ENCODE measurements around the gene GRIN2D. TPM values are rescaled to one million over a fixed set of nuclear protein-coding genes. Genes with fewer than 3 reads are reported as not detected.

GRIN2D gene
- total RNA-seq, 2 experiments from 2014 or later: 0.06 TPM; not detected in 1

- peaks cover 25% of the 10 kb centered on the region for H3K36me3 Mint-ChIP-seq (ENCODE audit: low read depth)
- no peak for ATAC-seq (ENCODE audit: poor library complexity)
- no peak overlapping the region for H3K4me3 Mint-ChIP-seq
- H3K4me1 ChIP-seq (ENCODE audit: insufficient read depth, low read length): no peaks in the 10 kb centered on the region
- no peak overlapping the region for H3K4me3 ChIP-seq (ENCODE audit: low read length)
- no peak overlapping the region for H3K27ac ChIP-seq (ENCODE audit: low read depth in 1 of 2, low read length in 2 of 2)
- H3K36me3 ChIP-seq (ENCODE audit: insufficient read depth, low read length): peaks cover 19% of the 10 kb centered on the region
- DNase-seq: no peak
- no peaks in the 10 kb centered on the region for H3K9me3 Mint-ChIP-seq
- H3K27me3 ChIP-seq (ENCODE audit: control insufficient read depth in 1 of 2, insufficient read depth in 2 of 2, low read length in 2 of 2): no peaks in the 10 kb centered on the region
- TF ChIP-seq, protein P1, sequence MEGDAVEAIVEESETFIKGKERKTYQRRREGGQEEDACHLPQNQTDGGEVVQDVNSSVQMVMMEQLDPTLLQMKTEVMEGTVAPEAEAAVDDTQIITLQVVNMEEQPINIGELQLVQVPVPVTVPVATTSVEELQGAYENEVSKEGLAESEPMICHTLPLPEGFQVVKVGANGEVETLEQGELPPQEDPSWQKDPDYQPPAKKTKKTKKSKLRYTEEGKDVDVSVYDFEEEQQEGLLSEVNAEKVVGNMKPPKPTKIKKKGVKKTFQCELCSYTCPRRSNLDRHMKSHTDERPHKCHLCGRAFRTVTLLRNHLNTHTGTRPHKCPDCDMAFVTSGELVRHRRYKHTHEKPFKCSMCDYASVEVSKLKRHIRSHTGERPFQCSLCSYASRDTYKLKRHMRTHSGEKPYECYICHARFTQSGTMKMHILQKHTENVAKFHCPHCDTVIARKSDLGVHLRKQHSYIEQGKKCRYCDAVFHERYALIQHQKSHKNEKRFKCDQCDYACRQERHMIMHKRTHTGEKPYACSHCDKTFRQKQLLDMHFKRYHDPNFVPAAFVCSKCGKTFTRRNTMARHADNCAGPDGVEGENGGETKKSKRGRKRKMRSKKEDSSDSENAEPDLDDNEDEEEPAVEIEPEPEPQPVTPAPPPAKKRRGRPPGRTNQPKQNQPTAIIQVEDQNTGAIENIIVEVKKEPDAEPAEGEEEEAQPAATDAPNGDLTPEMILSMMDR (IDR thresholded peaks at IDR 0.05): no peak
- no peaks in the 10 kb centered on the region for H3K27me3 Mint-ChIP-seq
- intact Hi-C loops (cut with DNase I, micrococcal nuclease): no loop called here
- H3K9me3 ChIP-seq (ENCODE audit: control insufficient read depth in 1 of 2, insufficient read depth in 1 of 2, low read length in 2 of 2): no peaks in the 10 kb centered on the region
- POLR2A ChIA-PET: no interaction called here
- CTCF ChIA-PET: no interaction called here
- no peak overlapping the region for H3K27ac Mint-ChIP-seq
- no peaks in the 10 kb centered on the region for H3K4me1 Mint-ChIP-seq (ENCODE audit: low read depth)
Observed at GRCh38 chr19:48379058-48379457, 14.4 kb upstream of the GRIN2D start.

GRCh38 chr19:48381178-48381950 lies 12.1 kb upstream of the GRIN2D start:
- CTCF ChIA-PET: no interaction called here
- no peaks in the 10 kb centered on the region for H3K9me3 Mint-ChIP-seq
- POLR2A ChIA-PET: no interaction called here

DNA sequence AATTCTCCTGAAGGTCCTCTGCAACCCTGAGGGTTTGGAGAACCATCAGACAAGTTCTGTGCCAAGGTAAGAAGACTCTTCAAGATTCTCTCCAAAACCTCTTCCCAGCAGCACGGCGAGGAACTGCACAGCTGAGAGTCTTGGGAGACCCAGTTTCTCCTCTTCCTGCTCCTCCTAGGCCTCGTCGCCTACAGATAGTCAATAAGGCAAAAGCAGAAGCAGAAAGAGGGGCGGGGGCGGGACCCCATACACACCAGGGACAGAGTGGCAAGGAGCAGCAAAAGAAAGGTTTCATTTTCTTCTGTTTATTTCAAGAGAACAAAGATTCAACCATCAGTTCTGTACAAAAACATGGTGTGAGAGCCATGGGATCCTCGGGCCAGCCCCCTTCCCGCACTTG lies 11.2 kb upstream of the GRIN2D start:
- Mint-ChIP-seq H3K4me1 (ENCODE audit: low read depth) (no peaks in the 10 kb centered on the region), H3K9me3 (no peaks in the 10 kb centered on the region), H3K4me3 (no peak overlapping the region), H3K36me3 (ENCODE audit: low read depth) (peaks cover 51% of the 10 kb centered on the region), H3K27me3 (no peaks in the 10 kb centered on the region), H3K27ac (no peak overlapping the region)
- ATAC-seq (ENCODE audit: poor library complexity) (no peak), DNase-seq (no peak)
- no peaks in the 10 kb centered on the region for H3K27me3 ChIP-seq (ENCODE audit: control insufficient read depth in 1 of 2, insufficient read depth in 2 of 2, low read length in 2 of 2)
- no peaks in the 10 kb centered on the region for H3K9me3 ChIP-seq (ENCODE audit: control insufficient read depth in 1 of 2, insufficient read depth in 1 of 2, low read length in 2 of 2)
- POLR2A ChIA-PET: no interaction called here
- no peak overlapping the region for H3K27ac ChIP-seq (ENCODE audit: low read depth in 1 of 2, low read length in 2 of 2)
- H3K36me3 ChIP-seq (ENCODE audit: insufficient read depth, low read length): peaks cover 42% of the 10 kb centered on the region
- no peaks in the 10 kb centered on the region for H3K4me1 ChIP-seq (ENCODE audit: insufficient read depth, low read length)
- TF ChIP-seq, protein P1 (IDR thresholded peaks at IDR 0.05): no peak
- CTCF ChIA-PET: no interaction called here
- intact Hi-C loops (cut with DNase I, micrococcal nuclease): no loop called here
- no peak overlapping the region for H3K4me3 ChIP-seq (ENCODE audit: low read length)

More at GRCh38 chr19:48381178-48381950, 12.1 kb upstream of the GRIN2D start:
- intact Hi-C loops (cut with DNase I, micrococcal nuclease): no loop called here
- ATAC-seq (ENCODE audit: poor library complexity) (no peak), DNase-seq (no peak)
- Mint-ChIP-seq H3K27me3 (no peaks in the 10 kb centered on the region), H3K4me1 (ENCODE audit: low read depth) (no peaks in the 10 kb centered on the region), H3K4me3 (no peak overlapping the region), H3K36me3 (ENCODE audit: low read depth) (peaks cover 45% of the 10 kb centered on the region), H3K27ac (no peak overlapping the region)
- TF ChIP-seq, protein P1 (IDR thresholded peaks at IDR 0.05): no peak
- Histone ChIP-seq H3K27me3 (ENCODE audit: control insufficient read depth in 1 of 2, insufficient read depth in 2 of 2, low read length in 2 of 2) (no peaks in the 10 kb centered on the region), H3K36me3 (ENCODE audit: insufficient read depth, low read length) (peaks cover 34% of the 10 kb centered on the region), H3K9me3 (ENCODE audit: control insufficient read depth in 1 of 2, insufficient read depth in 1 of 2, low read length in 2 of 2) (no peaks in the 10 kb centered on the region), H3K27ac (ENCODE audit: low read depth in 1 of 2, low read length in 2 of 2) (no peak overlapping the region), H3K4me3 (ENCODE audit: low read length) (no peak overlapping the region), H3K4me1 (ENCODE audit: insufficient read depth, low read length) (no peaks in the 10 kb centered on the region)
